CD14-positive monocyte (primary cell): ENCODE results near the gene GIT1. TPM values are rescaled to one million over a fixed set of nuclear protein-coding genes. Genes with fewer than 3 reads are reported as not detected.

Experiments
- DNase-seq, 3 donors: peaks; one replicate each; pipeline ENCODE4 v3.0.0-alpha.2; 2011 to 2022
- H2AFZ ChIP-seq: 2 replicates; pipeline ENCODE4 v1.6.0; 2012; ENCODE audit warnings: mild to moderate bottlenecking, low read depth, low read length, inconsistent platforms; ENCODE audit not compliant: insufficient read depth, poor library complexity, severe bottlenecking
- H3K27ac ChIP-seq, 2 donors: 1 replicate in 1 of 2; 2 replicates in 1 of 2; pipeline ENCODE4 v1.5.1; 2012 to 2013; ENCODE audit warnings: low read length in 2 of 2, control low read depth in 1 of 2, inconsistent platforms in 1 of 2, low read depth in 1 of 2, mild to moderate bottlenecking in 1 of 2
- H3K27me3 ChIP-seq, 2 donors: one replicate each; pipeline versions ENCODE4 v1.6.0 to v1.6.1; 2011 to 2013; ENCODE audit warnings: low read length in 2 of 2; ENCODE audit not compliant: control insufficient read depth in 2 of 2, insufficient read depth in 2 of 2
- H3K36me3 ChIP-seq, 2 donors: replicated peaks in 1 of 2; 1 replicate in 1 of 2; 2 replicates in 1 of 2; pipeline versions ENCODE4 v1.5.1 to v1.6.1; 2012 to 2013; ENCODE audit warnings: low read length in 2 of 2, control low read depth in 1 of 2, inconsistent platforms in 1 of 2, mild to moderate bottlenecking in 1 of 2; ENCODE audit not compliant: insufficient read depth in 2 of 2, control insufficient read depth in 1 of 2
- H3K4me1 ChIP-seq, 2 donors: 1 replicate in 1 of 2; 2 replicates in 1 of 2; pipeline versions ENCODE4 v1.5.1 to v1.6.1; 2012 to 2013; ENCODE audit warnings: low read length in 2 of 2, control low read depth in 1 of 2, inconsistent platforms in 1 of 2, mild to moderate bottlenecking in 1 of 2, moderate library complexity in 1 of 2; ENCODE audit not compliant: insufficient read depth in 2 of 2, control insufficient read depth in 1 of 2
- H3K4me2 ChIP-seq: replicated peaks from 2 replicates; pipeline ENCODE3; 2012; ENCODE audit warnings: low read length, moderate library complexity, mild to moderate bottlenecking; ENCODE audit not compliant: poor library complexity, severe bottlenecking; ENCODE audit errors: extremely low read depth
- H3K4me3 ChIP-seq, 3 experiments: fragments of 200-600 bp in 1 of 3; sonication (generic) in 1 of 3; replicated peaks in 1 of 3; 1 replicate in 2 of 3; 2 replicates in 1 of 3; pipeline ENCODE4 v1.5.1; 2011 to 2013; ENCODE audit warnings: low read length in 3 of 3, mild to moderate bottlenecking in 3 of 3, control low read depth in 2 of 3, low read depth in 2 of 3, inconsistent platforms in 1 of 3, moderate library complexity in 1 of 3
- H3K79me2 ChIP-seq: 2 replicates; pipeline ENCODE4 v1.6.0; 2012; ENCODE audit warnings: mild to moderate bottlenecking, control low read depth, inconsistent platforms, low read length, moderate library complexity; ENCODE audit not compliant: insufficient read depth
- H3K9ac ChIP-seq: 2 replicates; pipeline ENCODE4 v1.6.0; 2017; ENCODE audit warnings: low read length, mild to moderate bottlenecking; ENCODE audit not compliant: insufficient read depth, poor library complexity, severe bottlenecking
- H3K9me3 ChIP-seq, 2 donors: replicated peaks in 1 of 2; 1 replicate in 1 of 2; 2 replicates in 1 of 2; pipeline versions ENCODE4 v1.5.1 to v1.6.1; 2012 to 2013; ENCODE audit warnings: low read length in 2 of 2, control low read depth in 1 of 2; ENCODE audit not compliant: control insufficient read depth in 1 of 2, insufficient read depth in 1 of 2
- H4K20me1 ChIP-seq: 2 replicates; pipeline ENCODE4 v1.6.0; 2012; ENCODE audit warnings: mild to moderate bottlenecking, low read length, control low read depth, moderate library complexity; ENCODE audit not compliant: insufficient read depth
- H3K27ac Mint-ChIP-seq, 7 donors: one replicate each; pipeline ENCODE4 v1.8.0; 2020; ENCODE audit warnings: mild to moderate bottlenecking in 7 of 7, mixed read lengths in 7 of 7, moderate library complexity in 6 of 7, inconsistent platforms in 2 of 7
- H3K27me3 Mint-ChIP-seq, 3 donors: one replicate each; pipeline ENCODE4 v1.8.0; 2021 to 2022; ENCODE audit warnings: low read depth in 3 of 3, mild to moderate bottlenecking in 3 of 3, mixed read lengths in 3 of 3, moderate library complexity in 3 of 3, inconsistent platforms in 1 of 3
- H3K36me3 Mint-ChIP-seq, 2 donors: one replicate each; pipeline ENCODE4 v1.8.0; 2020; ENCODE audit warnings: mixed read lengths in 2 of 2, inconsistent platforms in 1 of 2, mild to moderate bottlenecking in 1 of 2
- H3K4me1 Mint-ChIP-seq: one replicate; pipeline ENCODE4 v1.8.0; 2020; ENCODE audit warnings: mild to moderate bottlenecking, mixed read lengths
- H3K4me3 Mint-ChIP-seq, 2 donors: one replicate each; pipeline ENCODE4 v1.8.0; 2020; ENCODE audit warnings: mild to moderate bottlenecking in 2 of 2, mixed read lengths in 2 of 2, moderate library complexity in 1 of 2
- H3K9me3 Mint-ChIP-seq, 7 donors: one replicate each; pipeline ENCODE4 v1.8.0; 2020 to 2022; ENCODE audit warnings: mixed read lengths in 7 of 7, mild to moderate bottlenecking in 6 of 7, moderate library complexity in 6 of 7, inconsistent platforms in 2 of 7
- WGBS: methylation state at CpG from one replicate; pipeline ENCODE4 v1.1.5; 2013; ENCODE audit warnings: missing lambda C conversion rate; ENCODE audit not compliant: insufficient coverage; 5-methylcytosine and 5-hydroxymethylcytosine counted together
- intact Hi-C, 2 donors: fragments of 100-400 bp; cut with micrococcal nuclease; formaldehyde crosslinking; loops; one replicate each; pipeline versions ENCODE4 v1.15.0 to v1.15.1; 2023
- polyA plus RNA-seq, 3 donors: library from polyadenylated mRNA; depleted of rRNA in 1 of 3; unstranded in 2 of 3; stranded (reverse) in 1 of 3; fragments of 300-500 nt in 2 of 3; fragments of >200 nt in 1 of 3; fragmentation: Illumina TruSeq in 2 of 3; gene quantifications; 1 replicate in 2 of 3; 2 replicates in 1 of 3; pipeline ENCODE4 v1.2.3, GENCODE V29; 2012 to 2021
- TF ChIP-seq, protein P1 (sequence below): fragments of 200-600 bp; IDR thresholded peaks from one replicate; pipeline ENCODE4 v1.8.0; 2022; ENCODE audit warnings: antibody characterized with exemption, mild to moderate bottlenecking

The GIT1 gene
- polyA plus RNA-seq, 3 donors: 3.1 to 41.7 (median 4.4) TPM

GRCh38 chr17:29555840-29556239 is 33.6 kb downstream of the GIT1 start:
- Histone ChIP-seq H3K4me2 (no peak overlapping the region), H3K27ac (no peak overlapping the region), H3K36me3 (no peaks in the 10 kb centered on the region), H4K20me1 (no peaks in the 10 kb centered on the region), H3K9ac (no peak overlapping the region), H3K9me3 (no peaks in the 10 kb centered on the region), H2AFZ (no peak overlapping the region), H3K79me2 (no peaks in the 10 kb centered on the region), H3K4me1 (peaks cover 14 to 16% of the 10 kb centered on the region in 2 donors), H3K4me3 (no peak overlapping the region), H3K27me3 (no peaks in the 10 kb centered on the region)
- no peak overlapping the region for H3K4me3 Mint-ChIP-seq
- H3K9me3 Mint-ChIP-seq: peaks cover 0 to 3% (median 0%) of the 10 kb centered on the region in 7 donors
- 71% methylated on average over 1 of the region's 3 CpGs for WGBS
- no peaks in the 10 kb centered on the region for H3K27me3 Mint-ChIP-seq
- intact Hi-C loops: no loop called here
- no peak overlapping the region for H3K27ac Mint-ChIP-seq
- H3K36me3 Mint-ChIP-seq: peaks cover 2 to 4% of the 10 kb centered on the region in 2 donors
- H3K4me1 Mint-ChIP-seq: peaks cover 19% of the 10 kb centered on the region
- DNase-seq: no peak
- TF ChIP-seq, protein P1, sequence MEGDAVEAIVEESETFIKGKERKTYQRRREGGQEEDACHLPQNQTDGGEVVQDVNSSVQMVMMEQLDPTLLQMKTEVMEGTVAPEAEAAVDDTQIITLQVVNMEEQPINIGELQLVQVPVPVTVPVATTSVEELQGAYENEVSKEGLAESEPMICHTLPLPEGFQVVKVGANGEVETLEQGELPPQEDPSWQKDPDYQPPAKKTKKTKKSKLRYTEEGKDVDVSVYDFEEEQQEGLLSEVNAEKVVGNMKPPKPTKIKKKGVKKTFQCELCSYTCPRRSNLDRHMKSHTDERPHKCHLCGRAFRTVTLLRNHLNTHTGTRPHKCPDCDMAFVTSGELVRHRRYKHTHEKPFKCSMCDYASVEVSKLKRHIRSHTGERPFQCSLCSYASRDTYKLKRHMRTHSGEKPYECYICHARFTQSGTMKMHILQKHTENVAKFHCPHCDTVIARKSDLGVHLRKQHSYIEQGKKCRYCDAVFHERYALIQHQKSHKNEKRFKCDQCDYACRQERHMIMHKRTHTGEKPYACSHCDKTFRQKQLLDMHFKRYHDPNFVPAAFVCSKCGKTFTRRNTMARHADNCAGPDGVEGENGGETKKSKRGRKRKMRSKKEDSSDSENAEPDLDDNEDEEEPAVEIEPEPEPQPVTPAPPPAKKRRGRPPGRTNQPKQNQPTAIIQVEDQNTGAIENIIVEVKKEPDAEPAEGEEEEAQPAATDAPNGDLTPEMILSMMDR: no peak

DNA sequence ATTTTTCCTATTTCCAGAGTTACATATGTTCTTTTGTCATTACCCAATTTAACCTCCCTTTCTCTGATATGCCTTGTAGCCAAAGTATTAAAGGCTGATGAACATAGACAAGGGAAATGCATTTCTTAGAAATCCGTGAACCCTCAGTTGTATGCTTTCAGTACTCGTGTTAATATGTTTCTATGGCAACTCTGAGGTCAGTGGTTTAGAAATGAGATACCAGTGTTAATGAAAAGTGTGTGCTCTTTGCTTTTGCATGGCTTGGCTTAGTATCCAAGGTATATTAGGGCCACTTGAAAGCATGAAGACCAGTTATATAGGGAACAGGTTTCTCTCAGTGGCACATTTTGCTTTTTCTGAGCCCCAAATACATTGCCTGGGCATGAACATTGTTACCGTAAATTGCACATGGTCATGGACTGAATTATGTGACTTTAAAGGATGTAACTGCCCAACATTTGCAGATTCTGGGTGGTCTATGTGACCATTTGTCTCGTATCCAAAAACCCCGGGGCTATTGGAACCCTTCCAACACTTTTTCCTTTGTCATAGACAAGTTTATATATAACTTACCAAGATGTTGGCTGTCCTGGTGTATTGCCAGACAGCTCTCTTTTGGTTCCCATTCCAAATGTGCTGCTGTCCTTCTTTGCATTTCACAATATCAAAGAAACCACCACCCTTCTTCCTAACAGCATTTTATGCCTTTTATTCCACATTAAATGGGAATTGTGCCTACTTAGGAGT is 40.1 kb downstream of the GIT1 start:
- Histone ChIP-seq H4K20me1 (peaks cover 9% of the 10 kb centered on the region), H3K9ac (no peak overlapping the region), H3K4me1 (no peaks in the 10 kb centered on the region), H3K27ac (no peak overlapping the region), H3K36me3 (peaks cover 11 to 33% of the 10 kb centered on the region in 2 donors), H3K27me3 (no peaks in the 10 kb centered on the region), H3K4me3 (no peak overlapping the region), H3K79me2 (no peaks in the 10 kb centered on the region), H3K9me3 (no peaks in the 10 kb centered on the region), H3K4me2 (no peak overlapping the region), H2AFZ (no peak overlapping the region)
- DNase-seq: no peak
- Mint-ChIP-seq H3K9me3 (peaks cover 0 to 3% (median 0%) of the 10 kb centered on the region in 7 donors), H3K36me3 (peaks cover 15 to 25% of the 10 kb centered on the region in 2 donors), H3K27me3 (no peaks in the 10 kb centered on the region), H3K27ac (no peak overlapping the region), H3K4me3 (no peak overlapping the region), H3K4me1 (no peaks in the 10 kb centered on the region)
- TF ChIP-seq, protein P1: no peak
- 0% methylated on average over 1 of the region's 5 CpGs for WGBS
- intact Hi-C loops: no loop called here
